T follicular helper cell (primary cell): ENCODE measurements around the gene FBXO31.

Source experiments
- DNase-seq: peaks from one replicate; pipeline ENCODE4 v3.0.0-alpha.2; 2020; ENCODE audit warnings: low read depth

Gene FBXO31

GRCh38 chr16:87278191-87279093 lies 105.1 kb downstream of the FBXO31 start:
- DNase-seq: no peak
